HFF-Myc (cell line): Measurements from ENCODE around the gene PRG3.

Experiments used
- DNase-seq: peaks from one replicate; pipeline ENCODE4 v3.0.0-alpha.2; 2011; ENCODE audit warnings: low read depth; ENCODE audit errors: extremely low read depth
- H3K4me3 ChIP-seq: replicated peaks from 2 replicates; pipeline ENCODE4 v1.5.1; 2011; ENCODE audit warnings: low read depth, mild to moderate bottlenecking, control low read depth, low read length
- TF ChIP-seq, protein P1 (sequence below): IDR thresholded peaks from 2 replicates; pipeline ENCODE4 v1.5.1; 2012; ENCODE audit warnings: mild to moderate bottlenecking, low read depth, low read length, control low read depth; ENCODE audit errors: missing control alignments

PRG3 gene

DNA sequence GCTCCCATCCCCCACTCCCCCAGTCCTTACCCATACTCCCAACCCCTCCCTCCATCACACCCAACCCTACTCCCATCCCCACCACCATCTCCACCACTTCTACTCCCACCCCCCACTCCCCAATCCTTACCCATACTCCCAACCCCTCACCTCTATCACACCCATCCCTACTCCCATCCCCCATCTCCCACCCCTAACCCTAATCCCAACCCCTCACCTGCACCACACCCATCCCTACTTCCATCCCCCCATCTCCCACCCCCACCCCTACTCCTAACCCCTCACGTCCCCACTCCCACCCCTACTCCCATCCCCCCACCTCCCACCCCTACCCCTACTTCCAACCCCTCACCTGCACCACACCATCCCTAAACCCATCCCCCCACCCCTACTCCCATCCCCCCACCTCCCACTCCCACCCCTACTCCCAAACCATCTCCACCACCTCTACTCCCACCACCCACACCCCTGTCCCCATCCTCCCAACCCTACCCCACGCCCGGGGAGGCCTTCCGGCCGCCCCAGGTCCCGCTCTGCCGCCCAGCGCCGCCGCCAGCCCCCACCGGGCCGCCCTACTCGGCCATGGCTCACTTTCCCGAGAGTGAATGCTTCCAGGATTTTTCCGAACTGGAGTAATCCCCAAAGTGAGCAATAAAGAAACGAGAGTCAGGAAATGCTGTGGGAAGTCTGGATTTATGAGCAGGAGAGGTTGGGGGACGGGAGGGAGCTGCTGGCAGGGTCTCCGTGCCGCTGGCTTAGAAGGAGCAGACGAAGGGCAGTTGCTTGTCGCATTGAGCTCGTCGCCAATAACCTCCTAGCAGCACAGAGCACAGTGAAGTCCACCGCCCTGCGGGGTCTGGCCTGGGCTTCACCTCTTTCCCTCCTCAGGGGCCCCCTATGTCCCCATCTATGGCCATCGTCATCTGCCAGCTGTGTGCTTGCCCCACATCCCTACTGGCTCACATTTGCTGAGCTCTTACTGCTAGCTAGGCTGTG is 4.6 kb downstream of the PRG3 start:
- TF ChIP-seq, protein P1, sequence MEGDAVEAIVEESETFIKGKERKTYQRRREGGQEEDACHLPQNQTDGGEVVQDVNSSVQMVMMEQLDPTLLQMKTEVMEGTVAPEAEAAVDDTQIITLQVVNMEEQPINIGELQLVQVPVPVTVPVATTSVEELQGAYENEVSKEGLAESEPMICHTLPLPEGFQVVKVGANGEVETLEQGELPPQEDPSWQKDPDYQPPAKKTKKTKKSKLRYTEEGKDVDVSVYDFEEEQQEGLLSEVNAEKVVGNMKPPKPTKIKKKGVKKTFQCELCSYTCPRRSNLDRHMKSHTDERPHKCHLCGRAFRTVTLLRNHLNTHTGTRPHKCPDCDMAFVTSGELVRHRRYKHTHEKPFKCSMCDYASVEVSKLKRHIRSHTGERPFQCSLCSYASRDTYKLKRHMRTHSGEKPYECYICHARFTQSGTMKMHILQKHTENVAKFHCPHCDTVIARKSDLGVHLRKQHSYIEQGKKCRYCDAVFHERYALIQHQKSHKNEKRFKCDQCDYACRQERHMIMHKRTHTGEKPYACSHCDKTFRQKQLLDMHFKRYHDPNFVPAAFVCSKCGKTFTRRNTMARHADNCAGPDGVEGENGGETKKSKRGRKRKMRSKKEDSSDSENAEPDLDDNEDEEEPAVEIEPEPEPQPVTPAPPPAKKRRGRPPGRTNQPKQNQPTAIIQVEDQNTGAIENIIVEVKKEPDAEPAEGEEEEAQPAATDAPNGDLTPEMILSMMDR = no peak
- no peak for DNase-seq
- H3K4me3 ChIP-seq = no peak overlapping the region

DNA sequence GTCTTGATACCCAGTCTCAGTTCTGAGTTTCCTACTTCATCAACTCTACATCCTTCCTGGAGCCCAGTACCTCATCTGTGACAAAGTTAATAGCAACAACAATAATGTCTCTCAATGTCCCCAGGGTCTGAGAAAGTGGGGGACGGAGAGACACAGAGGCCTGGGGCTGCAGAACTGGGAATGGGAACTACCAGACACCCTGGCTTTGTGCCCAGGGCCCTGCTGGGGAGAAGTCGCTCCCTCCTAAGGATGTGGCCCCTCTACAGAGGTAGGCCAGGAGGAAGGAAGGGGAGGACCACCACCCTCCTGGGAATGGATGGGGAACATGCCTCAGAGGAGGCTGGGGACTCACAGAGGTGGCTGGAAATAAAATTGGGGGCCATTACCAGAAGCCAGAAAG is 5.5 kb downstream of the PRG3 start:
- no peak for DNase-seq
- no peak overlapping the region for H3K4me3 ChIP-seq
- TF ChIP-seq, protein P1 = no peak

DNA sequence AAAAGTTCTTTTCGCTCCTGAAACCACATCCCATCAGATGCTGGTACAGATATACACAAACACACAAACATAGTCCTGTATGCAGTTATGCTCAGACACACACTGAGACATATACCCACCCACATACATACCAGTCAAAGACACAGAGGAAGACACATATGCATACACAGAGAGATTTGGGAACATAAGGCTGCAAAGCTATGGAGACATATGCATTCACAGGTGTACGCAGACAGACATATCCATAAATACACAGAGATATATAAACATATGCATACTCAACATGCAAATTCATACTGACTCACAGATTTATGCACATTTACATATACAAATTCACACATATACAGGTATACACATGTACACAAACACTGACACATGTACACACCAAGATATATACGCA is 6.0 kb downstream of the PRG3 start:
- TF ChIP-seq, protein P1 = no peak
- H3K4me3 ChIP-seq = no peak overlapping the region
- DNase-seq = no peak

DNA sequence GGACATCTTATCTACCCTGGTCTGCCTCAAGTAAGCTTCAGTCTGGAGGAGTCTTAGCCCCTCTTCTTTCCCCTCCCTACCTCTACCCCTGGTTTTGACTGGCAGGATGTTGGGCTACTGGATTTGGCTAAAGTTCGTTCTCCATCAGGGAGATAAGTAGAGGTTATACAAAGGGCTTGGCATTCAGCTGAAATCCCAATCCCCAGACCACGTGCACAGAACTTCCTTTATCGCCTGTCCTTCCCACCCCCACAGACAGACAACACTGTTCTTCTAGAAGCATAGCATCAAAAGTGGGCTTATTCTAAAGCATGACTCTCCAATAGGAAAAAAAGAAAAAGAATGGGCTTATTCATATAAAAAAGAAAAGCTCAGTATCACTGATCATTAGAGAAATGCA is 7.8 kb downstream of the PRG3 start:
- TF ChIP-seq, protein P1 = no peak
- no peak for DNase-seq
- H3K4me3 ChIP-seq = no peak overlapping the region

DNA sequence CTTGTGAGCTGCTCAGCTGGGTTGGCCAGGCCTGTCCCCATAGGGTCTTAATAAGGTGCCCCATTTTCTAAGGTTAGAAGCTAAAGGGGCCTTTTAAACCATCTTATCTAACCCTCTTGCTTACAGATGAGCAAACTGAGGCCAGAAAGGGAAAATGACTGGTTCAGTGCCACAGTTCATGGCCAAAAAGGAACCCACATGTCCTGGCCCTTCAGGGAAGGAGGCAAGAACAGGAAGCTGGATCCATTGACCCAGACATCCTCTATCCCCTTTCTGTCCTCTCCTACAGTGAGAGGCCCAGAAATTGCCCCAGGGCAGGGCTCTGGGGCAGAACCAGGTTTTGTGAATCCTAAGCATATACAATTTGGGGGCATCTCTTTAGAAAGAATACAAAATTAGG is 10.0 kb downstream of the PRG3 start:
- TF ChIP-seq, protein P1 = no peak
- DNase-seq = no peak
- H3K4me3 ChIP-seq = no peak overlapping the region

DNA sequence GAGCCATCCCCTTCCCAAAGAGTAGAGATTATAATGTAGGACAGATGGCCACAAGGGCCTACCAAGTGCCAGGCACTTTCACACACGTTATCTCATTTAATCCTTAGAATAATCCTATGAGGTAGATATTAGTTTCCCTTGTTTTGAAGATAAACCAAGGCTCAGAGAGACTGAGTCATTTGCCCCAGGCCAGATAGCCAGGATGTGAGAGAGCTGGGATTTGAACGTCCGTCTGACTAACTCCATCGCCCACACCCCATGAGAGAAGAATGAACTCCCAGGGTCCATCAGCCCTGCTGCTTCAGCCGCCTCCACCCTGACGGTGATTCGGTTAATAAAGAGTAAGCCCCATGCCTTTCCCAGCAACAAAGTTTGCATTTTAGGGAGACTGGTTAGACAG is 10.7 kb downstream of the PRG3 start:
- DNase-seq = no peak
- TF ChIP-seq, protein P1 = no peak
- H3K4me3 ChIP-seq = no peak overlapping the region

DNA sequence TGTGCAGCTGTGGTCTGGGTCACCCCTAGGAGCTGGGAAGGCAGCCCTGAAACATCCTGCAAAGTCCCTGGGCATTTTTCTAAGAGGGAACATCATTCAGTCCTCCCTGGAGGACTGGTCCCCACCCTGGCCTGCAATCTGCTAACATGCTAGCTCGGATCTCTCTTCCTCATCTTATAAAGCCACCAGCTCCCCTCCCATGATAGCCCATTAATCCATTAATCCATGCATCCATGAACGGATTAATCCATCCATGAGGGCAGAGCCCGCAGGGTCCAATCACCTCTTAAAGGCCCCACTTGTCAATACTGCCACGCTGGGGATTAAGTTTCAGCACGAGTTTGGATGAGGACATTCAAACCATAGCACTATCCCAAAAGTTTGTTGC is 12.1 kb downstream of the PRG3 start:
- DNase-seq = no peak
- H3K4me3 ChIP-seq = no peak overlapping the region
- TF ChIP-seq, protein P1 = no peak
